ENCODE results near the gene NDUFAF5. TPM values are rescaled to one million over a fixed set of nuclear protein-coding genes. Genes with fewer than 3 reads are reported as not detected.
A peak's percentile ranks its signal among the peaks of the same experiment; 100 is the strongest.

Gene NDUFAF5
- polyA plus RNA-seq, 3 donors: 5.9 to 15.2 (median 7.8) TPM

GRCh38 chr20:13786143-13786828 lies 1.5 kb downstream of the NDUFAF5 start:
- peaks cover 32% of the 10 kb centered on the region for H3K4me1 Mint-ChIP-seq
- Histone ChIP-seq H3K9ac (ENCODE audit: insufficient read depth, low read length, poor library complexity, severe bottlenecking) (no peak overlapping the region), H3K4me1 (ENCODE audit: control insufficient read depth in 1 of 2, insufficient read depth in 2 of 2, low read length in 2 of 2) (peaks cover 22 to 33% of the 10 kb centered on the region in 2 donors), H3K4me2 (replicated peaks; ENCODE audit: extremely low read depth, low read length, poor library complexity, severe bottlenecking) (peak overlapping the region; percentile 96), H3K27me3 (ENCODE audit: control insufficient read depth in 2 of 2, insufficient read depth in 2 of 2, low read length in 2 of 2) (no peaks in the 10 kb centered on the region), H3K36me3 (replicated peaks in 1 of 2; ENCODE audit: control insufficient read depth in 1 of 2, insufficient read depth in 2 of 2, low read length in 2 of 2) (peaks cover 33 to 58% of the 10 kb centered on the region in 2 donors), H3K27ac (ENCODE audit: low read depth in 1 of 2, low read length in 2 of 2) (peak overlapping the region in 1 of 2 donors; percentile 36), H2AFZ (ENCODE audit: insufficient read depth, low read depth, low read length, poor library complexity, severe bottlenecking) (no peak overlapping the region), H3K79me2 (ENCODE audit: insufficient read depth, low read length) (peaks cover 44% of the 10 kb centered on the region), H3K4me3 (replicated peaks in 1 of 3; ENCODE audit: low read depth in 2 of 3, low read length in 3 of 3) (peak overlapping the region in 1 of 3 experiments; percentile 94), H3K9me3 (replicated peaks in 1 of 2; ENCODE audit: control insufficient read depth in 1 of 2, insufficient read depth in 1 of 2, low read length in 2 of 2) (no peaks in the 10 kb centered on the region), H4K20me1 (ENCODE audit: insufficient read depth, low read length) (no peaks in the 10 kb centered on the region)
- TF ChIP-seq, protein P1, sequence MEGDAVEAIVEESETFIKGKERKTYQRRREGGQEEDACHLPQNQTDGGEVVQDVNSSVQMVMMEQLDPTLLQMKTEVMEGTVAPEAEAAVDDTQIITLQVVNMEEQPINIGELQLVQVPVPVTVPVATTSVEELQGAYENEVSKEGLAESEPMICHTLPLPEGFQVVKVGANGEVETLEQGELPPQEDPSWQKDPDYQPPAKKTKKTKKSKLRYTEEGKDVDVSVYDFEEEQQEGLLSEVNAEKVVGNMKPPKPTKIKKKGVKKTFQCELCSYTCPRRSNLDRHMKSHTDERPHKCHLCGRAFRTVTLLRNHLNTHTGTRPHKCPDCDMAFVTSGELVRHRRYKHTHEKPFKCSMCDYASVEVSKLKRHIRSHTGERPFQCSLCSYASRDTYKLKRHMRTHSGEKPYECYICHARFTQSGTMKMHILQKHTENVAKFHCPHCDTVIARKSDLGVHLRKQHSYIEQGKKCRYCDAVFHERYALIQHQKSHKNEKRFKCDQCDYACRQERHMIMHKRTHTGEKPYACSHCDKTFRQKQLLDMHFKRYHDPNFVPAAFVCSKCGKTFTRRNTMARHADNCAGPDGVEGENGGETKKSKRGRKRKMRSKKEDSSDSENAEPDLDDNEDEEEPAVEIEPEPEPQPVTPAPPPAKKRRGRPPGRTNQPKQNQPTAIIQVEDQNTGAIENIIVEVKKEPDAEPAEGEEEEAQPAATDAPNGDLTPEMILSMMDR (IDR thresholded peaks at IDR 0.05): no peak
- intact Hi-C loops (cut with micrococcal nuclease): loop anchor here in 1 of 2 donors (10.0 kb wide), 1 partner anchor 151 kb away; the partner anchor contains the start of gene TASP1
- 100% methylated on average over 1 of the region's 8 CpGs for WGBS (ENCODE audit: insufficient coverage)
- peak overlapping the region; percentile 24 to 68 for H3K4me3 Mint-ChIP-seq
- peaks cover 0 to 4% (median 0%) of the 10 kb centered on the region in 3 donors for H3K27me3 Mint-ChIP-seq (ENCODE audit: low read depth in 3 of 3)
- peak overlapping the region in 4 of 7 donors; percentile 11 to 97 (median 50) for H3K27ac Mint-ChIP-seq
- H3K9me3 Mint-ChIP-seq: no peaks in the 10 kb centered on the region
- peaks cover 38 to 40% of the 10 kb centered on the region in 2 donors for H3K36me3 Mint-ChIP-seq
- no peak for DNase-seq

GRCh38 chr20:13788167-13788834 lies 3.5 kb downstream of the NDUFAF5 start:
- Histone ChIP-seq H3K9me3 (replicated peaks in 1 of 2; ENCODE audit: control insufficient read depth in 1 of 2, insufficient read depth in 1 of 2, low read length in 2 of 2) (no peaks in the 10 kb centered on the region), H3K9ac (ENCODE audit: insufficient read depth, low read length, poor library complexity, severe bottlenecking) (no peak overlapping the region), H3K4me2 (replicated peaks; ENCODE audit: extremely low read depth, low read length, poor library complexity, severe bottlenecking) (no peak overlapping the region), H3K79me2 (ENCODE audit: insufficient read depth, low read length) (peaks cover 36% of the 10 kb centered on the region), H3K27ac (ENCODE audit: low read depth in 1 of 2, low read length in 2 of 2) (no peak overlapping the region), H3K36me3 (replicated peaks in 1 of 2; ENCODE audit: control insufficient read depth in 1 of 2, insufficient read depth in 2 of 2, low read length in 2 of 2) (peaks cover 41 to 62% of the 10 kb centered on the region in 2 donors), H2AFZ (ENCODE audit: insufficient read depth, low read depth, low read length, poor library complexity, severe bottlenecking) (no peak overlapping the region), H4K20me1 (ENCODE audit: insufficient read depth, low read length) (no peaks in the 10 kb centered on the region), H3K27me3 (ENCODE audit: control insufficient read depth in 2 of 2, insufficient read depth in 2 of 2, low read length in 2 of 2) (no peaks in the 10 kb centered on the region), H3K4me3 (replicated peaks in 1 of 3; ENCODE audit: low read depth in 2 of 3, low read length in 3 of 3) (no peak overlapping the region), H3K4me1 (ENCODE audit: control insufficient read depth in 1 of 2, insufficient read depth in 2 of 2, low read length in 2 of 2) (peaks cover 22 to 33% of the 10 kb centered on the region in 2 donors)
- Mint-ChIP-seq H3K4me3 (no peak overlapping the region), H3K36me3 (peaks cover 38 to 39% of the 10 kb centered on the region in 2 donors), H3K9me3 (peaks cover 0 to 1% (median 0%) of the 10 kb centered on the region in 7 donors), H3K27ac (peak overlapping the region in 1 of 7 donors; percentile 48), H3K4me1 (peaks cover 32% of the 10 kb centered on the region), H3K27me3 (ENCODE audit: low read depth in 3 of 3) (peaks cover 0 to 4% (median 0%) of the 10 kb centered on the region in 3 donors)
- TF ChIP-seq, protein P1 (IDR thresholded peaks at IDR 0.05): peak; percentile 36
- no CpG with 5 or more reads among the region's 1 CpG for WGBS (ENCODE audit: insufficient coverage)
- intact Hi-C loops (cut with micrococcal nuclease): loop anchor here in 1 of 2 donors (10.0 kb wide), 1 partner anchor 154 kb away; the partner anchor contains the start of gene TASP1
- DNase-seq: peak in 1 of 3 donors; percentile 14
